ENCODE data around the gene SLC9A9. TPM values are rescaled to one million over a fixed set of nuclear protein-coding genes. Genes with fewer than 3 reads are reported as not detected.

The SLC9A9 gene
- polyA plus RNA-seq, 1 donor (not counting 4 experiments of a cell fraction or from before 2014, with no cell fraction given), result 5.2 TPM

GRCh38 chr3:143430568-143430967 lies 417.7 kb downstream of the SLC9A9 start:
- Histone ChIP-seq H3K79me2 (ENCODE audit: control insufficient read depth, insufficient read depth, low read length) (no peaks in the 10 kb centered on the region), H3K9ac (ENCODE audit: control insufficient read depth, extremely low read depth, insufficient read depth, low read length) (no peak overlapping the region), H3K9me3 (ENCODE audit: control insufficient read depth, low read depth, low read length) (no peaks in the 10 kb centered on the region), H3K36me3 (ENCODE audit: control insufficient read depth in 2 of 2, extremely low read depth in 1 of 2, insufficient read depth in 2 of 2, low read length in 2 of 2) (no peaks in the 10 kb centered on the region), H3K27ac (ENCODE audit: control insufficient read depth, insufficient read depth, low read length) (no peak overlapping the region), H3K4me3 (ENCODE audit: control insufficient read depth in 2 of 3, extremely low read depth in 1 of 3, insufficient read depth in 2 of 3, low read depth in 1 of 3, low read length in 3 of 3) (no peak overlapping the region), H3K9me1 (ENCODE audit: control insufficient read depth, extremely low read depth, insufficient read depth, low read length) (no peaks in the 10 kb centered on the region), H4K20me1 (ENCODE audit: control insufficient read depth, extremely low read depth, insufficient read depth, low read length) (no peaks in the 10 kb centered on the region), H2AFZ (ENCODE audit: control insufficient read depth, low read length) (no peak overlapping the region), H3K27me3 (ENCODE audit: control insufficient read depth, extremely low read depth, insufficient read depth, low read length) (no peaks in the 10 kb centered on the region), H3K4me2 (ENCODE audit: control insufficient read depth, extremely low read depth, insufficient read depth, low read depth, low read length) (no peak overlapping the region), H3K4me1 (ENCODE audit: control insufficient read depth, extremely low read depth, insufficient read depth, low read length) (no peaks in the 10 kb centered on the region)
- dilution Hi-C loops (cut with MboI; ENCODE audit: extremely low pct_ligation_motif_present, low sequenced_read_pairs), result no loop called here
- no peak for DNase-seq (ENCODE audit: low read depth, low spot score)
- no peak for FAIRE-seq
- no peak for TF ChIP-seq EZH2 (IDR thresholded peaks at IDR 0.05; ENCODE audit: low read length)
- no peak for TF ChIP-seq CTCF (optimal IDR thresholded peaks at IDR 0.05 in 1 of 3, IDR thresholded peaks at IDR 0.05 in 1 of 3, conservative IDR thresholded peaks at IDR 0.05 in 1 of 3; ENCODE audit: extremely low read depth in 1 of 3, insufficient read depth in 2 of 3, low read length in 3 of 3)

- Histone ChIP-seq H3K4me2 (ENCODE audit: control insufficient read depth, extremely low read depth, insufficient read depth, low read depth, low read length) (no peak overlapping the region), H3K9me1 (ENCODE audit: control insufficient read depth, extremely low read depth, insufficient read depth, low read length) (no peaks in the 10 kb centered on the region), H3K27me3 (ENCODE audit: control insufficient read depth, extremely low read depth, insufficient read depth, low read length) (no peaks in the 10 kb centered on the region), H3K9me3 (ENCODE audit: control insufficient read depth, low read depth, low read length) (no peaks in the 10 kb centered on the region), H4K20me1 (ENCODE audit: control insufficient read depth, extremely low read depth, insufficient read depth, low read length) (no peaks in the 10 kb centered on the region), H3K36me3 (ENCODE audit: control insufficient read depth in 2 of 2, extremely low read depth in 1 of 2, insufficient read depth in 2 of 2, low read length in 2 of 2) (no peaks in the 10 kb centered on the region), H3K4me1 (ENCODE audit: control insufficient read depth, extremely low read depth, insufficient read depth, low read length) (no peaks in the 10 kb centered on the region), H3K27ac (ENCODE audit: control insufficient read depth, insufficient read depth, low read length) (no peak overlapping the region), H3K9ac (ENCODE audit: control insufficient read depth, extremely low read depth, insufficient read depth, low read length) (no peak overlapping the region), H2AFZ (ENCODE audit: control insufficient read depth, low read length) (no peak overlapping the region), H3K4me3 (ENCODE audit: control insufficient read depth in 2 of 3, extremely low read depth in 1 of 3, insufficient read depth in 2 of 3, low read depth in 1 of 3, low read length in 3 of 3) (no peak overlapping the region), H3K79me2 (ENCODE audit: control insufficient read depth, insufficient read depth, low read length) (no peaks in the 10 kb centered on the region)
- FAIRE-seq (no peak), DNase-seq (ENCODE audit: low read depth, low spot score) (no peak)
- dilution Hi-C loops (cut with MboI; ENCODE audit: extremely low pct_ligation_motif_present, low sequenced_read_pairs), result no loop called here
- TF ChIP-seq CTCF (optimal IDR thresholded peaks at IDR 0.05 in 1 of 3, IDR thresholded peaks at IDR 0.05 in 1 of 3, conservative IDR thresholded peaks at IDR 0.05 in 1 of 3; ENCODE audit: extremely low read depth in 1 of 3, insufficient read depth in 2 of 3, low read length in 3 of 3) (no peak), EZH2 (IDR thresholded peaks at IDR 0.05; ENCODE audit: low read length) (no peak)
These were observed 418.4 kb downstream of the SLC9A9 start for GRCh38 chr3:143429628-143430514.

All from keratinocyte (primary cell).